ENCODE measurements around the gene AVPR1A.

AVPR1A gene

DNA sequence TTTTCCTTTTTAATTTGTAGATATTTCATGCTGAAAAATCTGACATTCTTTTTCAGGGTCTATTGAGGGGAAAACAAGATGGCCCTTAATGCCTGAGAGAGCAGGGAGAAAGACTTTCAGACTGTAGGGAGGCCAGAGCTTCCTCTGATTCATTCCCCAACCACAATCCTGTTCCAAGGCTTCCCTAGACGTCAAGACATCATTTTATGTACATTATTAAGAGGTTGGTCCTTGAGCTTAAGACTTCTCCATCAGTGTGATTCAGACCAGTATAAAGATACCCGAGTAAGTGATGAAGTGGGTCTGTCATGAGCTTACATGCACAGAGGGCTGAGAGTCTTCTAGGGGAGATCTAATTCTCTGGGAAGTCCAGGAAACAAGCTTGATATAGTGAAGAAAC lies 57.3 kb downstream of the AVPR1A start:
- no peak for DNase-seq (ENCODE audit: low read depth in 2 of 2)

DNA sequence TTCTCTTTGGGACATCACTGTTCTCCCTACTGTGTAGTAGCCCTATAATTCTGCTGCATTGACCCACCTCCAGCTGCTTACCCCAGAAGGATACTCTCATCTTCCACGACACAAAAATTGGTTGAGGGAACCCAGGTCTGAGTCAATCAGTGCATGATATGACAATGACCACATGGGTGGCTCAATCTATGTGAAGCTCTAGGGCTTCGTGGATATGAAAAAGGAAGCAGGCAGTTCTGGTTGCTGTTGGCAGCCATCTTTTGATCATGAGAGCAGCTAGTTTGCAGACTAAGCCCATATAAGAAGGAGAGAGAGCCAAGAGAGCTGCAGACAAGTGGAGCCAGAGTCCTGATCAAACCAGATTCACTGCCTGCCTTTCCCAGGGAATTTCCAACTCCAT lies 57.9 kb downstream of the AVPR1A start:
- DNase-seq (ENCODE audit: low read depth in 2 of 2), result no peak

Data from stimulated activated CD4-positive, alpha-beta T cell treated with anti-CD3 and anti-CD28 coated beads, Interleukin-4, amount 100 ng/mL, for 48 hours (primary cell).